Choroid plexus epithelial cell (primary cell): ENCODE results near the gene DLGAP1.

Experiments used
- DNase-seq: peaks from one replicate; pipeline ENCODE4 v3.0.0-alpha.2; 2010; ENCODE audit warnings: low read depth
- H3K4me3 ChIP-seq: 2 replicates; pipeline ENCODE4 v1.5.1; 2011; ENCODE audit warnings: low read depth, mild to moderate bottlenecking, control low read depth, low read length, moderate library complexity
- CTCF ChIP-seq: conservative IDR thresholded peaks from 2 replicates; pipeline ENCODE4 v1.5.1; 2011; ENCODE audit warnings: low read depth, mild to moderate bottlenecking, control low read depth, inconsistent platforms, low read length, moderate library complexity

The DLGAP1 gene

GRCh38 chr18:3498698-3499471 is 956.2 kb downstream of the DLGAP1 start:
- TF ChIP-seq CTCF: no peak
- DNase-seq: peak; percentile 44
- H3K4me3 ChIP-seq: peak overlapping the region; percentile 54

GRCh38 chr18:3495691-3496430 is 959.2 kb downstream of the DLGAP1 start:
- H3K4me3 ChIP-seq: no peak overlapping the region
- no peak for TF ChIP-seq CTCF
- DNase-seq: no peak

- no peak for DNase-seq
- TF ChIP-seq CTCF: no peak
- H3K4me3 ChIP-seq: no peak overlapping the region
Measured at GRCh38 chr18:3494569-3494968, 960.5 kb downstream of the DLGAP1 start.

- no peak for TF ChIP-seq CTCF
- no peak for DNase-seq
- H3K4me3 ChIP-seq: no peak overlapping the region
Measured at GRCh38 chr18:3494245-3494526, 960.9 kb downstream of the DLGAP1 start.

GRCh38 chr18:3493501-3494244 is 961.4 kb downstream of the DLGAP1 start:
- TF ChIP-seq CTCF: no peak
- DNase-seq: no peak
- no peak overlapping the region for H3K4me3 ChIP-seq

GRCh38 chr18:3492721-3493120 is 962.4 kb downstream of the DLGAP1 start:
- DNase-seq: no peak
- H3K4me3 ChIP-seq: no peak overlapping the region
- no peak for TF ChIP-seq CTCF
